Measurements from ENCODE around the gene CCDC8. TPM values are rescaled to one million over a fixed set of nuclear protein-coding genes. Genes with fewer than 3 reads are reported as not detected.

Gene CCDC8
- total and polyA plus RNA-seq, 2 experiments from 2014 or later = 5.6 to 16.5 TPM

DNA sequence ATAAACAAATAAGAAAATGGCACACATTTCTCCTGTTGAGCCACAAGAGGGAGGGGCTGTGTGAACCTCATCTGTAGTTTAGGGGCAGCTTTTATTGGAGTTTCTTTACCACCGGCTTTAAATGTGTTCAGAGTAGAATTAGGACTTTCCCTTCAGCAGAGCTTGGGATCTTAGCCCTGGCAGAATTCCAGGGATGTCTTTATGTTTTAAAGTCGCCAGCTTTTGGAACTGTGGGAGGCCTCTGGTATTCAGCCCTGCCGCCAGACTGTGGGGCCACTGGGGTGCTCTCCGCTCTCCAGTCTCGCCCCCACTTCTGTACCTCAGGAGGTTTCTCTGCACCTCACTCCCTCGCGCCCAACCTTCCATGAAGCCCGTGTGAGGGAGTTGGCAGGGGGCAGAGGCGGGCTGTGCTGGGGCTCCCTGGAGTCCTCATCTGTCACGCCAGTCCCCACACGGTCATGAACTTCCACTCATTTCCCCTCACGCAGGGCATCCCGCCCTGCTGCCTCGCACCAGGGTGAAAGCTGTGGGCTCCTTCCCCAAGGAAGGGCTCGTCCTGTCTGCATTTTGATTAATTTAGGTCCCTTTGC is 31.5 kb downstream of the CCDC8 start (continued):
- TF ChIP-seq, protein P1, sequence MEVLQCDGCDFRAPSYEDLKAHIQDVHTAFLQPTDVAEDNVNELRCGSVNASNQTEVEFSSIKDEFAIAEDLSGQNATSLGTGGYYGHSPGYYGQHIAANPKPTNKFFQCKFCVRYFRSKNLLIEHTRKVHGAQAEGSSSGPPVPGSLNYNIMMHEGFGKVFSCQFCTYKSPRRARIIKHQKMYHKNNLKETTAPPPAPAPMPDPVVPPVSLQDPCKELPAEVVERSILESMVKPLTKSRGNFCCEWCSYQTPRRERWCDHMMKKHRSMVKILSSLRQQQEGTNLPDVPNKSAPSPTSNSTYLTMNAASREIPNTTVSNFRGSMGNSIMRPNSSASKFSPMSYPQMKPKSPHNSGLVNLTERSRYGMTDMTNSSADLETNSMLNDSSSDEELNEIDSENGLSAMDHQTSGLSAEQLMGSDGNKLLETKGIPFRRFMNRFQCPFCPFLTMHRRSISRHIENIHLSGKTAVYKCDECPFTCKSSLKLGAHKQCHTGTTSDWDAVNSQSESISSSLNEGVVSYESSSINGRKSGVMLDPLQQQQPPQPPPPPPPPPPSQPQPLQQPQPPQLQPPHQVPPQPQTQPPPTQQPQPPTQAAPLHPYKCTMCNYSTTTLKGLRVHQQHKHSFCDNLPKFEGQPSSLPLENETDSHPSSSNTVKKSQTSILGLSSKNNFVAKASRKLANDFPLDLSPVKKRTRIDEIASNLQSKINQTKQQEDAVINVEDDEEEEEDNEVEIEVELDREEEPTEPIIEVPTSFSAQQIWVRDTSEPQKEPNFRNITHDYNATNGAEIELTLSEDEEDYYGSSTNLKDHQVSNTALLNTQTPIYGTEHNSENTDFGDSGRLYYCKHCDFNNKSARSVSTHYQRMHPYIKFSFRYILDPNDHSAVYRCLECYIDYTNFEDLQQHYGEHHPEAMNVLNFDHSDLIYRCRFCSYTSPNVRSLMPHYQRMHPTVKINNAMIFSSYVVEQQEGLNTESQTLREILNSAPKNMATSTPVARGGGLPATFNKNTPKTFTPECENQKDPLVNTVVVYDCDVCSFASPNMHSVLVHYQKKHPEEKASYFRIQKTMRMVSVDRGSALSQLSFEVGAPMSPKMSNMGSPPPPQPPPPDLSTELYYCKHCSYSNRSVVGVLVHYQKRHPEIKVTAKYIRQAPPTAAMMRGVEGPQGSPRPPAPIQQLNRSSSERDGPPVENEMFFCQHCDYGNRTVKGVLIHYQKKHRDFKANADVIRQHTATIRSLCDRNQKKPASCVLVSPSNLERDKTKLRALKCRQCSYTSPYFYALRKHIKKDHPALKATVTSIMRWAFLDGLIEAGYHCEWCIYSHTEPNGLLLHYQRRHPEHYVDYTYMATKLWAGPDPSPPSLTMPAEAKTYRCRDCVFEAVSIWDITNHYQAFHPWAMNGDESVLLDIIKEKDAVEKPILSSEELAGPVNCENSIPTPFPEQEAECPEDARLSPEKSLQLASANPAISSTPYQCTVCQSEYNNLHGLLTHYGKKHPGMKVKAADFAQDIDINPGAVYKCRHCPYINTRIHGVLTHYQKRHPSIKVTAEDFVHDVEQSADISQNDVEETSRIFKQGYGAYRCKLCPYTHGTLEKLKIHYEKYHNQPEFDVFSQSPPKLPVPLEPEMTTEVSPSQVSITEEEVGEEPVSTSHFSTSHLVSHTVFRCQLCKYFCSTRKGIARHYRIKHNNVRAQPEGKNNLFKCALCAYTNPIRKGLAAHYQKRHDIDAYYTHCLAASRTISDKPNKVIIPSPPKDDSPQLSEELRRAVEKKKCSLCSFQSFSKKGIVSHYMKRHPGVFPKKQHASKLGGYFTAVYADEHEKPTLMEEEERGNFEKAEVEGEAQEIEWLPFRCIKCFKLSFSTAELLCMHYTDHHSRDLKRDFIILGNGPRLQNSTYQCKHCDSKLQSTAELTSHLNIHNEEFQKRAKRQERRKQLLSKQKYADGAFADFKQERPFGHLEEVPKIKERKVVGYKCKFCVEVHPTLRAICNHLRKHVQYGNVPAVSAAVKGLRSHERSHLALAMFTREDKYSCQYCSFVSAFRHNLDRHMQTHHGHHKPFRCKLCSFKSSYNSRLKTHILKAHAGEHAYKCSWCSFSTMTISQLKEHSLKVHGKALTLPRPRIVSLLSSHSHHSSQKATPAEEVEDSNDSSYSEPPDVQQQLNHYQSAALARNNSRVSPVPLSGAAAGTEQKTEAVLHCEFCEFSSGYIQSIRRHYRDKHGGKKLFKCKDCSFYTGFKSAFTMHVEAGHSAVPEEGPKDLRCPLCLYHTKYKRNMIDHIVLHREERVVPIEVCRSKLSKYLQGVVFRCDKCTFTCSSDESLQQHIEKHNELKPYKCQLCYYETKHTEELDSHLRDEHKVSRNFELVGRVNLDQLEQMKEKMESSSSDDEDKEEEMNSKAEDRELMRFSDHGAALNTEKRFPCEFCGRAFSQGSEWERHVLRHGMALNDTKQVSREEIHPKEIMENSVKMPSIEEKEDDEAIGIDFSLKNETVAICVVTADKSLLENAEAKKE (CRISPR knock-in tag; IDR thresholded peaks at IDR 0.05) = no peak
- TF ChIP-seq, protein P2, sequence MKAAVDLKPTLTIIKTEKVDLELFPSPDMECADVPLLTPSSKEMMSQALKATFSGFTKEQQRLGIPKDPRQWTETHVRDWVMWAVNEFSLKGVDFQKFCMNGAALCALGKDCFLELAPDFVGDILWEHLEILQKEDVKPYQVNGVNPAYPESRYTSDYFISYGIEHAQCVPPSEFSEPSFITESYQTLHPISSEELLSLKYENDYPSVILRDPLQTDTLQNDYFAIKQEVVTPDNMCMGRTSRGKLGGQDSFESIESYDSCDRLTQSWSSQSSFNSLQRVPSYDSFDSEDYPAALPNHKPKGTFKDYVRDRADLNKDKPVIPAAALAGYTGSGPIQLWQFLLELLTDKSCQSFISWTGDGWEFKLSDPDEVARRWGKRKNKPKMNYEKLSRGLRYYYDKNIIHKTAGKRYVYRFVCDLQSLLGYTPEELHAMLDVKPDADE (IDR thresholded peaks at IDR 0.05) = no peak
- TF ChIP-seq EZH2phosphoT487 (IDR thresholded peaks at IDR 0.05; ENCODE audit: unreplicated experiment) = no peak
- TF ChIP-seq EZH2 (IDR thresholded peaks at IDR 0.05; ENCODE audit: low read depth, unreplicated experiment) = no peak
- no peak for TF ChIP-seq CREB1 (CRISPR knock-in tag; IDR thresholded peaks at IDR 0.05; ENCODE audit: low read depth)
- TF ChIP-seq STAT1 (IDR thresholded peaks at IDR 0.05; ENCODE audit: unreplicated experiment) = no peak
- no peak for TF ChIP-seq JUNB (IDR thresholded peaks at IDR 0.05; ENCODE audit: unreplicated experiment)
- TF ChIP-seq, protein P3, sequence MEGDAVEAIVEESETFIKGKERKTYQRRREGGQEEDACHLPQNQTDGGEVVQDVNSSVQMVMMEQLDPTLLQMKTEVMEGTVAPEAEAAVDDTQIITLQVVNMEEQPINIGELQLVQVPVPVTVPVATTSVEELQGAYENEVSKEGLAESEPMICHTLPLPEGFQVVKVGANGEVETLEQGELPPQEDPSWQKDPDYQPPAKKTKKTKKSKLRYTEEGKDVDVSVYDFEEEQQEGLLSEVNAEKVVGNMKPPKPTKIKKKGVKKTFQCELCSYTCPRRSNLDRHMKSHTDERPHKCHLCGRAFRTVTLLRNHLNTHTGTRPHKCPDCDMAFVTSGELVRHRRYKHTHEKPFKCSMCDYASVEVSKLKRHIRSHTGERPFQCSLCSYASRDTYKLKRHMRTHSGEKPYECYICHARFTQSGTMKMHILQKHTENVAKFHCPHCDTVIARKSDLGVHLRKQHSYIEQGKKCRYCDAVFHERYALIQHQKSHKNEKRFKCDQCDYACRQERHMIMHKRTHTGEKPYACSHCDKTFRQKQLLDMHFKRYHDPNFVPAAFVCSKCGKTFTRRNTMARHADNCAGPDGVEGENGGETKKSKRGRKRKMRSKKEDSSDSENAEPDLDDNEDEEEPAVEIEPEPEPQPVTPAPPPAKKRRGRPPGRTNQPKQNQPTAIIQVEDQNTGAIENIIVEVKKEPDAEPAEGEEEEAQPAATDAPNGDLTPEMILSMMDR (conservative IDR thresholded peaks at IDR 0.05; ENCODE audit: low read depth in 2 of 2) = no peak
- no peak for TF ChIP-seq ZNF114 (CRISPR knock-in tag; IDR thresholded peaks at IDR 0.05)
- no peak for TF ChIP-seq POLR2AphosphoS5 (IDR thresholded peaks at IDR 0.05; ENCODE audit: low read depth)
- no peak for TF ChIP-seq ZNF331 (CRISPR knock-in tag; IDR thresholded peaks at IDR 0.05; ENCODE audit: low read depth)
